ENCODE measurements around the gene ARFRP1. TPM values are rescaled to one million over a fixed set of nuclear protein-coding genes. Genes with fewer than 3 reads are reported as not detected.

Gene ARFRP1
- total and polyA plus RNA-seq, 12 donors, result 18.8 to 75.9 (median 42.2) TPM

DNA sequence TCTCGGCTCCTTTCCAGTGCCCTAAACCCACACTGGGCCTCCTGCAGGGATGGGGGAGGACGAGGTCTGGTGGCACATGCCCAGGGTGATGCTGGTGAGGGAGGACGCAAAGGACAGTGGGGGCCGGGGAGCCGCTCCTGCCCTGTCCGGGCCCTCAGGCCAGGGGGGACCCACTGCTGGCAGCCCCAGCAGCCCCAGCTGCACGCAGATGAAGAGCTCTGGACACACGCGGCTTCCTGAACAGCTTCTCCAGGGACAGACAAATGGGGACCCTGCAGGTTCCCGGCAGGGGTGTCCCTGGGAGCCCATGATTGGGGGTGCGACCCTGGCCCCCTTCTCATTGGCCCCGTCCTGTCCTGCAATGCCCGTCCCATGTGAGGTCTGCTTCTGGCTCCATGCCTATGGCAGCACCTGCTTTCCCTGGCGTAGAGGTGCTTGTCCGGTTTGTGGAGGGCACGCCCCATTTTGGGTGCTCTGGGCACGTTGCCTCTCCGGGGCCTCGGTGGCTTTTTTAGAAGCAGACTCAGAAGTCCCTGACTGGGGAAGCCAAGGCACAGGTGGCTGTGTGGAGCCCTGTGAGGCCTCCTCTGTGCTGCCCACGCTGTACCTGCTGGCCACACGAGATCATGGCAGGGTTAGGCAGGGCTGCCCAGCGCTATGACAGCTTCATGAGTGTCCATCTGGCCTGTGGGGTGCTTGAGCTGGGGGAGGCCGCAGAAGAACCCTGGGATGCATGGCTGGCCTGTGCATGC, 26.7 kb downstream of the ARFRP1 start:
- TF ChIP-seq, protein P1, sequence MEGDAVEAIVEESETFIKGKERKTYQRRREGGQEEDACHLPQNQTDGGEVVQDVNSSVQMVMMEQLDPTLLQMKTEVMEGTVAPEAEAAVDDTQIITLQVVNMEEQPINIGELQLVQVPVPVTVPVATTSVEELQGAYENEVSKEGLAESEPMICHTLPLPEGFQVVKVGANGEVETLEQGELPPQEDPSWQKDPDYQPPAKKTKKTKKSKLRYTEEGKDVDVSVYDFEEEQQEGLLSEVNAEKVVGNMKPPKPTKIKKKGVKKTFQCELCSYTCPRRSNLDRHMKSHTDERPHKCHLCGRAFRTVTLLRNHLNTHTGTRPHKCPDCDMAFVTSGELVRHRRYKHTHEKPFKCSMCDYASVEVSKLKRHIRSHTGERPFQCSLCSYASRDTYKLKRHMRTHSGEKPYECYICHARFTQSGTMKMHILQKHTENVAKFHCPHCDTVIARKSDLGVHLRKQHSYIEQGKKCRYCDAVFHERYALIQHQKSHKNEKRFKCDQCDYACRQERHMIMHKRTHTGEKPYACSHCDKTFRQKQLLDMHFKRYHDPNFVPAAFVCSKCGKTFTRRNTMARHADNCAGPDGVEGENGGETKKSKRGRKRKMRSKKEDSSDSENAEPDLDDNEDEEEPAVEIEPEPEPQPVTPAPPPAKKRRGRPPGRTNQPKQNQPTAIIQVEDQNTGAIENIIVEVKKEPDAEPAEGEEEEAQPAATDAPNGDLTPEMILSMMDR (IDR thresholded peaks at IDR 0.05), result no peak
- TF ChIP-seq POLR2A (IDR thresholded peaks at IDR 0.05), result no peak
- DNase-seq, result no peak
- Histone ChIP-seq H3K27me3 (no peaks in the 10 kb centered on the region), H3K27ac (peak overlapping the region in 1 of 5 donors; percentile 80), H3K4me3 (no peak overlapping the region), H3K9me3 (replicated peaks in 1 of 3) (no peaks in the 10 kb centered on the region), H3K4me1 (replicated peaks in 1 of 2) (peaks cover 1 to 22% of the 10 kb centered on the region in 2 donors), H3K36me3 (replicated peaks in 1 of 2) (peaks cover 0 to 21% of the 10 kb centered on the region in 2 donors)
- 93 to 98% (median 97%) methylated on average over 3 to 23 of the region's 23 CpGs for whole genome bisulfite sequencing, 4 donors
- intact Hi-C loops (cut with DNase I), result no loop called here

DNA sequence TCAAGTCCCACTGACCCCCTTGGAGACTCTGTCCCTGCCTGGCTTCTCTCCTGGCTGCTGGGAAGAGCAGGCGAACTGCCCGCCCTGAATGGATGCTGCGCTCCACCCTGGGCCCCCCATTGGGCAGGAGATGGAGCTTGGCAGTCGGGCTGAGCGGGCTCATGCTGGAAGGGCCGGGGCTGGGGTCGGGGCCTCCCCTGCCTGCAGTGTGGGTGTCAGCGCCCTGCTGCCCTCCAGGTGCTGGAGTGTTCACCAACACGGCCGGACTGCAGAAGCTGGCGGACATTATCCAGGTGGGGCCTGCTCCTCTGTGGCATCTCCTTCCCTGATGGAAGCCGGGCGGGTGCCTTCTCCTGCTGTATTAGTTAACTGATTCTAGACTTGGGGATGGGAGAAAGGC, 27.3 kb downstream of the ARFRP1 start:
- DNase-seq, result no peak
- Histone ChIP-seq H3K27ac (no peak overlapping the region), H3K4me1 (replicated peaks in 1 of 2) (peaks cover 0 to 16% of the 10 kb centered on the region in 2 donors), H3K27me3 (no peaks in the 10 kb centered on the region), H3K36me3 (replicated peaks in 1 of 2) (peaks cover 0 to 27% of the 10 kb centered on the region in 2 donors), H3K9me3 (replicated peaks in 1 of 3) (no peaks in the 10 kb centered on the region), H3K4me3 (no peak overlapping the region)
- TF ChIP-seq, protein P1 (IDR thresholded peaks at IDR 0.05), result no peak
- TF ChIP-seq POLR2A (IDR thresholded peaks at IDR 0.05), result no peak
- intact Hi-C loops (cut with DNase I), result no loop called here
- WGBS, 4 donors, result 94 to 100% (median 95%) methylated on average over 2 to 13 of the region's 13 CpGs

DNA sequence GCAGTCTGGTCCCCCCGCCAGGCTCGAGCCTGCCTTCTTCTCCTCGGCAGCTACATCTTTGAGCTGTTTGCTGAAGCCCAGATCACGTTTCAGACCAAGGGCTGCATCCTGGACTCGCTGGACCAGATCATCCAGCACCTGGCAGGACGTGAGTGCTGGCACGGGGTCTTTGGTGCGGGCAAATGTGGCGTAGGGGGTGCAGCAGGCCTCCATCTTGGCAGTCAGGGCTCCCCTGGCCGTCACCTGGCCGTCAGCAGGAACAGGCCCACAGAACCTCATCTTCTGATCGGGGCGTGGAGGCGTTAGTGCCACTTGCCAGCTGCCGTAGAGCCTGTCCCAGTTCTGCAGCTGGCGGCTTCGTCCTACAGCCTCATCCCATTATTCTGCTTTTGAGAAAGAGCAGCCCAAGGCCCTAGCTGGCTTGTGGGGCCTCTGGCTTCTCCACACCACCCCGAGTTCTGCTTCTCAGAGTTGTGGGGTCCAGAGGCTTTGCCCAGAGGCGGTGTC, 27.9 kb downstream of the ARFRP1 start:
- no peak for DNase-seq
- TF ChIP-seq POLR2A (IDR thresholded peaks at IDR 0.05), result no peak
- TF ChIP-seq, protein P1 (IDR thresholded peaks at IDR 0.05), result no peak
- no peaks in the 10 kb centered on the region for H3K9me3 ChIP-seq (replicated peaks in 1 of 3)
- 96 to 98% (median 96%) methylated on average over 12 to 19 of the region's 19 CpGs for WGBS, 4 donors
- H3K36me3 ChIP-seq (replicated peaks in 1 of 2), result peaks cover 0 to 30% of the 10 kb centered on the region in 2 donors
- no peak overlapping the region for H3K4me3 ChIP-seq
- no peaks in the 10 kb centered on the region for H3K27me3 ChIP-seq
- intact Hi-C loops (cut with DNase I), result no loop called here
- no peak overlapping the region for H3K27ac ChIP-seq
- peaks cover 0 to 16% of the 10 kb centered on the region in 2 donors for H3K4me1 ChIP-seq (replicated peaks in 1 of 2)

DNA sequence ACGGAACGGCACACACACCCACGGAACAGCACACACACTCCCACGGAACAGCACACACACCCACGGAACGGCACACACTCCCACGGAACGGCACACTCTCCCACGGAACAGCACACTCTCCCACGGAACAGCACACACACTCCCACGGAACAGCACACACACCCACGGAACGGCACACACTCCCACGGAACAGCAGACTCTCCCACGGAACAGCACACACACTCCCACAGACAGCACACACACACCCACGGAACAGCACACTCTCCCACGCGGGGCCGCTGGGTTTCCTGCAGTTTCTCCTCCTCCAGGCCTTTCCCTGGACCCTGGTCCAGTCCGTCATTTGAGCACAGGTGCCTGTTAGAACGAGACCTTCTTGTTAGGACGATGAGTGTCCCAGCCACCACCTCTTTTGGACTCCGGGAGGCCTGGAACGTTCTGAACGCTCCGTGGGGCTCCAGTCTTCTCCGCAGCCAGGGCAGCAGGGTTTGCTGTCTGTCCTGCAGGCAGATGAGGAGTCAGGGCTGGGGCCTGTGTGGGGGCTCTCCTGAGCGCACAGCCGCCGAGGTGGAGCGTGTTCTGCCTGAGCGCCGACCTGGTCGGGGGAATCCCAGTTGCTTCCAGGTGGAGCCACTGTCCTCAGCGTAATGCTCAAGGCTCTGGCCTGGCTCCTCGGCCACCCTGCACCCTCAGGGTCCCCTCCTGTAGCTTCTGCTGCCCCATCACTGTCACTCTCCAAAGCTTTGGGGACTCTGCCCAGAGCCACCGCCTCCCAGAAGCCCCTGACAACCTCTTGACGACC, 28.9 kb downstream of the ARFRP1 start:
- no peak for DNase-seq
- TF ChIP-seq, protein P1 (IDR thresholded peaks at IDR 0.05), result no peak
- no peak for TF ChIP-seq POLR2A (IDR thresholded peaks at IDR 0.05)
- WGBS, 4 donors, result 86 to 91% (median 91%) methylated on average over 22 to 38 of the region's 38 CpGs
- no peaks in the 10 kb centered on the region for H3K9me3 ChIP-seq (replicated peaks in 1 of 3)
- peaks cover 0 to 38% of the 10 kb centered on the region in 2 donors for H3K36me3 ChIP-seq (replicated peaks in 1 of 2)
- intact Hi-C loops (cut with DNase I), result no loop called here
- H3K4me3 ChIP-seq, result no peak overlapping the region
- no peak overlapping the region for H3K27ac ChIP-seq
- H3K27me3 ChIP-seq, result no peaks in the 10 kb centered on the region
- peaks cover 0 to 16% of the 10 kb centered on the region in 2 donors for H3K4me1 ChIP-seq (replicated peaks in 1 of 2)
